OCI-LY1 (cell line): ENCODE measurements around the gene ADGB.

Source experiments
- H2AFZ ChIP-seq: fragments of 200-600 bp; sonication (generic), shearing (Covaris generic); 2 replicates; pipeline ENCODE4 v1.6.0; 2014; ENCODE audit warnings: antibody characterized with exemption, mild to moderate bottlenecking, low read length
- H3F3A ChIP-seq: fragments of 200-600 bp; sonication (generic), shearing (Covaris generic); 2 replicates; pipeline ENCODE4 v1.6.0; 2014; ENCODE audit warnings: mild to moderate bottlenecking, antibody characterized with exemption, low read length, moderate library complexity; ENCODE audit not compliant: insufficient read depth
- H3K27ac ChIP-seq: fragments of 200-600 bp; sonication (generic); 2 replicates; pipeline ENCODE4 v1.5.1; 2014; ENCODE audit warnings: low read length, mixed run types, mild to moderate bottlenecking, low read depth; ENCODE audit not compliant: poor library complexity, severe bottlenecking
- H3K27me3 ChIP-seq: fragments of 200-600 bp; sonication (generic); 2 replicates; pipeline ENCODE4 v1.6.0; 2014; ENCODE audit warnings: antibody characterized with exemption, mild to moderate bottlenecking, low read length, moderate library complexity; ENCODE audit not compliant: insufficient read depth
- H3K36me3 ChIP-seq: fragments of 200-600 bp; sonication (generic); 2 replicates; pipeline ENCODE4 v1.6.1; 2014; ENCODE audit warnings: mild to moderate bottlenecking, antibody characterized with exemption, low read length, moderate library complexity, mixed read lengths; ENCODE audit not compliant: insufficient read depth
- H3K4me1 ChIP-seq: fragments of 200-600 bp; sonication (generic); 2 replicates; pipeline ENCODE4 v1.5.1; 2014; ENCODE audit warnings: mild to moderate bottlenecking, low read length, moderate library complexity; ENCODE audit not compliant: insufficient read depth, severe bottlenecking
- H3K4me2 ChIP-seq: fragments of 200-600 bp; sonication (generic), shearing (Covaris generic); 2 replicates; pipeline ENCODE4 v1.6.1; 2014; ENCODE audit warnings: low read length
- H3K4me3 ChIP-seq: fragments of 200-600 bp; sonication (generic); 2 replicates; pipeline ENCODE4 v1.5.1; 2014; ENCODE audit warnings: low read length, low read depth, mild to moderate bottlenecking, mixed read lengths; ENCODE audit not compliant: poor library complexity, severe bottlenecking
- H3K79me2 ChIP-seq: fragments of 200-600 bp; shearing (Covaris generic); 2 replicates; pipeline ENCODE4 v1.6.1; 2016; ENCODE audit warnings: mixed run types, low read length, mixed read lengths; ENCODE audit not compliant: insufficient read depth
- H3K9ac ChIP-seq: fragments of 200-600 bp; sonication (generic), shearing (Covaris generic); 2 replicates; pipeline ENCODE4 v1.6.1; 2014; ENCODE audit warnings: mild to moderate bottlenecking, low read length, mixed read lengths
- H3K9me2 ChIP-seq: fragments of 200-600 bp; sonication (generic), shearing (Covaris generic); 2 replicates; pipeline ENCODE4 v1.6.1; 2014; ENCODE audit warnings: low read depth, mild to moderate bottlenecking, low read length, mixed read lengths
- H3K9me3 ChIP-seq: fragments of 200-600 bp; shearing (Covaris generic); 2 replicates; pipeline ENCODE4 v1.6.1; 2014; ENCODE audit warnings: low read length, mixed read lengths
- H4K20me1 ChIP-seq: fragments of 200-600 bp; sonication (generic), shearing (Covaris generic); 2 replicates; pipeline ENCODE4 v1.6.0; 2016; ENCODE audit warnings: mild to moderate bottlenecking, low read length; ENCODE audit not compliant: insufficient read depth
- EZH2 ChIP-seq: fragments of 200-600 bp; sonication (generic), shearing (Covaris generic); IDR thresholded peaks from 2 replicates; pipeline ENCODE4 v1.8.0; 2017; ENCODE audit warnings: borderline replicate concordance, mixed run types, mild to moderate bottlenecking, antibody characterized with exemption, low read length, moderate library complexity, mixed read lengths
- TF ChIP-seq, protein P1 (sequence below): fragments of 200-600 bp; sonication (generic), shearing (Covaris generic); IDR thresholded peaks from 2 replicates; pipeline ENCODE4 v1.5.1; 2017; ENCODE audit warnings: mild to moderate bottlenecking, antibody characterized with exemption, low read length, moderate library complexity, mixed read lengths

The ADGB gene

GRCh38 chr6:146670161-146670560, 71.4 kb downstream of the ADGB start:
- no peaks in the 10 kb centered on the region for H3F3A ChIP-seq

DNA sequence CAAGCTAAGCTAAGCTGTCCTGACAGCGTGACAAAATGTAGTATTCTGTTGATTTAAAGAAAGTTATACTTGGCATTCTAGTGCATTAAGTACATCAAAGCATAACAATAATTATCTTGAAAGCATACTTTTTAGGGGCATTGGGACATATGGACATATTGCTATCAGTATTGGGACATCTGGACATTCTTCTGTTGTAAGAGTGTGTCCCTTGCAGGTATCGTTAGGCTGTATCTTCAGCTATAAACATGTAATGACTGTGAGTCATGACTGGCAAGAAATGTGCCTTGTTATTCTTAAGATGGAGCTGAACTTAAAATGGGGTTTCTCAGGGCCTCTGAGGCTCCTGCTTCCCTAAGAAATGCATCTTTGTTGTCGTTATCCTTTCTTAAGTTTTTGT, 74.3 kb downstream of the ADGB start:
- no peak for TF ChIP-seq EZH2
- TF ChIP-seq, protein P1, sequence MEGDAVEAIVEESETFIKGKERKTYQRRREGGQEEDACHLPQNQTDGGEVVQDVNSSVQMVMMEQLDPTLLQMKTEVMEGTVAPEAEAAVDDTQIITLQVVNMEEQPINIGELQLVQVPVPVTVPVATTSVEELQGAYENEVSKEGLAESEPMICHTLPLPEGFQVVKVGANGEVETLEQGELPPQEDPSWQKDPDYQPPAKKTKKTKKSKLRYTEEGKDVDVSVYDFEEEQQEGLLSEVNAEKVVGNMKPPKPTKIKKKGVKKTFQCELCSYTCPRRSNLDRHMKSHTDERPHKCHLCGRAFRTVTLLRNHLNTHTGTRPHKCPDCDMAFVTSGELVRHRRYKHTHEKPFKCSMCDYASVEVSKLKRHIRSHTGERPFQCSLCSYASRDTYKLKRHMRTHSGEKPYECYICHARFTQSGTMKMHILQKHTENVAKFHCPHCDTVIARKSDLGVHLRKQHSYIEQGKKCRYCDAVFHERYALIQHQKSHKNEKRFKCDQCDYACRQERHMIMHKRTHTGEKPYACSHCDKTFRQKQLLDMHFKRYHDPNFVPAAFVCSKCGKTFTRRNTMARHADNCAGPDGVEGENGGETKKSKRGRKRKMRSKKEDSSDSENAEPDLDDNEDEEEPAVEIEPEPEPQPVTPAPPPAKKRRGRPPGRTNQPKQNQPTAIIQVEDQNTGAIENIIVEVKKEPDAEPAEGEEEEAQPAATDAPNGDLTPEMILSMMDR = no peak
- H3K9me3 ChIP-seq = no peaks in the 10 kb centered on the region
- H3K36me3 ChIP-seq = no peaks in the 10 kb centered on the region
- H3K4me3 ChIP-seq = no peak overlapping the region
- H3K4me1 ChIP-seq = no peaks in the 10 kb centered on the region
- H2AFZ ChIP-seq = no peak overlapping the region
- no peaks in the 10 kb centered on the region for H3K9me2 ChIP-seq
- H3K27ac ChIP-seq = no peak overlapping the region
- no peak overlapping the region for H3K9ac ChIP-seq
- no peak overlapping the region for H3K4me2 ChIP-seq
- H3K27me3 ChIP-seq = no peaks in the 10 kb centered on the region
- no peaks in the 10 kb centered on the region for H3F3A ChIP-seq
- no peaks in the 10 kb centered on the region for H4K20me1 ChIP-seq
- H3K79me2 ChIP-seq = no peaks in the 10 kb centered on the region

More at GRCh38 chr6:146670161-146670560, 71.4 kb downstream of the ADGB start:
- Histone ChIP-seq H3K9me3 (no peaks in the 10 kb centered on the region), H3K9ac (no peak overlapping the region), H3K4me2 (no peak overlapping the region), H3K4me3 (no peak overlapping the region), H3K27me3 (no peaks in the 10 kb centered on the region), H2AFZ (no peak overlapping the region), H3K36me3 (no peaks in the 10 kb centered on the region), H3K27ac (no peak overlapping the region), H4K20me1 (no peaks in the 10 kb centered on the region), H3K79me2 (no peaks in the 10 kb centered on the region), H3K4me1 (no peaks in the 10 kb centered on the region), H3K9me2 (no peaks in the 10 kb centered on the region)
- TF ChIP-seq, protein P1 = no peak
- no peak for TF ChIP-seq EZH2

GRCh38 chr6:146679386-146679785, 80.6 kb downstream of the ADGB start:
- Histone ChIP-seq H3K27ac (no peak overlapping the region), H3K9me2 (no peaks in the 10 kb centered on the region), H3K27me3 (no peaks in the 10 kb centered on the region), H2AFZ (no peak overlapping the region), H4K20me1 (no peaks in the 10 kb centered on the region), H3K36me3 (no peaks in the 10 kb centered on the region), H3K79me2 (no peaks in the 10 kb centered on the region), H3K9ac (no peak overlapping the region), H3F3A (no peaks in the 10 kb centered on the region), H3K9me3 (no peaks in the 10 kb centered on the region), H3K4me3 (no peak overlapping the region), H3K4me1 (no peaks in the 10 kb centered on the region), H3K4me2 (no peak overlapping the region)
- TF ChIP-seq EZH2 = no peak
- TF ChIP-seq, protein P1 = no peak
